HG03139 (cell line): Measurements from ENCODE around the gene ADCYAP1.

ENCODE experiments used
- ATAC-seq: cut with Tn5 transposase; IDR thresholded peaks from one replicate; pipeline ENCODE4 v1.9.1; 2021; ENCODE audit not compliant: unreplicated experiment

The ADCYAP1 gene

DNA sequence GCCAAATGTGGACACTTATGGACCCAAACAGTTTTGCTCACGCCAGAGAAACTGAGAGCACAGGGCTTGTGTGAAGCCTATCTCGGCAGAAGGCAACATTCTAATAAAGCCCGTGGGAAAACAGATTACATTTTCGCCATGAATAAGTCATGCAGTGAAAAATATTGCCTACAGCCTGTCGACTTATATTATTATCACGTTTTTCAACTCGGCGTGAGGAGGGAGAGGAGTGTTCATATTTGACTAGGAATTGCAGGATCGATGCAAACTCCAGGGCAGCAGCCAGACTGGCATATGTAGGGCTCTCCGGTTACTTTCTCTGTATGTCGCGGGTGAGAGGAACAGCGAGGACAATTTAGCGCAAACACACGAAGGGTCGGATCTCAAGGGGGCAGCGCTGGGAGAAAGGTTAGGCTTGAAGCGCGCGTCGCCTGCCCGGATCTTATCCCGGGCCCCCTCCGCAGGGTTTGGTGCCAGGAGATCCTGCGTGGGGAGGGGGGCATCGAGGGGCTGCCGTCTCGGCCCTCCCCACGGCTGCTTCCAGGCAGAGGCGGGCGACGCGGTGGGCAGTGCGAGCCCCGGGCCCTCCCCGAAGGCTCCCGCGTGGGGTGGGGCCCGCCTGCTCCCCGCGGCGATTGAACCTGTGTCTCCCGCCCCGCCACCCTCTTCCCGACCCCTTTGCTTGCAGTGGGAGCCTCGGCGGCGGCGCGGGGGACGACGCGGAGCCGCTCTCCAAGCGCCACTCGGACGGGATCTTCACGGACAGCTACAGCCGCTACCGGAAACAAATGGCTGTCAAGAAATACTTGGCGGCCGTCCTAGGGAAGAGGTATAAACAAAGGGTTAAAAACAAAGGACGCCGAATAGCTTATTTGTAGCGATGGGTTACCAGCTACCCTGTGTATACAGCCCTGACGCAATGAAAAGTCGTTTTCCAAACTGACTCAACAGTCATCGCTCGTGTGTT is 4.4 kb downstream of the ADCYAP1 start:
- no peak for ATAC-seq

- no peak for ATAC-seq
These were observed 5.6 kb downstream of the ADCYAP1 start for GRCh38 chr18:910247-910646.

GRCh38 chr18:911025-911424 is 6.4 kb downstream of the ADCYAP1 start:
- no peak for ATAC-seq

DNA sequence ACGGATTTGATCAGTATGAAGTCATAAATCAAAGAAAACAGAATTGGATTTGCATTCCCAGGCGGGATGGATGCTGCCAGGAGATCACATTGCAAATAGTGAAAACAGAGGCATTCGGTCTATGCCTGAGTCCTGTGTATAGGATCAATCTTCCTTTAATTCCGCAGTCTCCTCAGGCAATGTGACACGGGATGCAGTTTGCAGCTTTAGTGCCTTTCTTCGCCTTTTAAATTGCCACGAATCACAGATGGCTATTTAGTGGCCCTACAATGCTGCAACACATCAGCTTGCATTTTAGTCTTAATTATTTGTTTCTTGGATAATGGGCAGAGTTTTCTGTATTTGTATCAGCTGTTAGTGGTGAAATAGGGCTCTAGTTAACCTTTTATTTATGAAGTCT is 6.8 kb downstream of the ADCYAP1 start:
- ATAC-seq: no peak

DNA sequence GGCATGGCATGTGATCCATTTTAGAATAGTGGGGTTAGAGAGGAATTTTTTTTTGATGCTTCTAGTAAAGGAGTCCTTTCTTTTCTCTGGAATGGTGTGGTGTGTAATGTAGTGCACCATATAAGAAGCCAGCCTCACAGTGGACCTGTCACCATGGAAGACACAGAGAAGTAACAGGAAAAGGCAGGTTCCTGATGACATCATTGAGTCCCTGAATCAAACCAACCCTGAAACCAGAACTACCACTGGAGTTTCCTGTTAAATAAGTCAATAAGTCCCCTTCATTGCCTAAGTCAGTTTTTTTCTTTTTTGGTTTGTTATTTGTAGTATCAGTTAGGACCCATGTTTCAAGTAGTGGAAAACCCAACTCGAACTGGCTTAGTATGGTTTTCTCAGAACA is 11.9 kb downstream of the ADCYAP1 start:
- no peak for ATAC-seq

- ATAC-seq: no peak
These were observed 14.4 kb downstream of the ADCYAP1 start for GRCh38 chr18:919078-919477.

DNA sequence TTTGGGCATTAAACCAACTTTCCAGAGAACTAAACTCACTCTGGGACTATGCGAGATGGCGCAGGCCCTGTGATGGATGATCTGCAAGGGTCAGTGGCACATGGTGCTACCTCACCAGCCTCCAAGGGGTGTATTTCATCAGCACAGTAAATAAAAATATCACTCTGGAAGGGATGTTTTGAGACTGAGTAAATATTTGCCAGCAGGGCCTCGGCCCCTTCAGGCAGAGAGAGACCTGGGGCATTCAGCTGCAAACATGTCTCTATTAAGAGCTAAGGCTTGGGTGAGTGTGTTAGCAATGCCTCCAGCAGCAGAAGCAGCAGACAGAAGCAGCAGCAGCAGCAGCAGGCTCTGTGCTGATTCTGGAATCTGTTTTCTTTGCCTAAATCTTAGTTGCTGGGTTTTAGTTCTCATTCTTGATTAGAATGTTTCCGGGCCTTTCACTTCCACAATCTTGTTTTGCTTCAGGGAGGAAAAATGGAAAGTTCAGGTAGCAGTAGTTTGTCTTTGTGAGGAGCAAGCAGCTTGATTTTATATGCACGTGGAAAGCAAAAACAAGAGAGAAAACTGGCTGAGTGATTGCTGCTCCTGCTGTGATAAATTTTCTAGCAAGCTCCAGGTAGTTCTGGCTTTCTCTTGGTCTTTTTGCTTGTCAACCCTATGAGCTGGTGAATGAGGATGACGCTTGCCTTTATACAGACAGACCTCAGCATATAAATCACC is 18.6 kb downstream of the ADCYAP1 start:
- ATAC-seq: no peak

DNA sequence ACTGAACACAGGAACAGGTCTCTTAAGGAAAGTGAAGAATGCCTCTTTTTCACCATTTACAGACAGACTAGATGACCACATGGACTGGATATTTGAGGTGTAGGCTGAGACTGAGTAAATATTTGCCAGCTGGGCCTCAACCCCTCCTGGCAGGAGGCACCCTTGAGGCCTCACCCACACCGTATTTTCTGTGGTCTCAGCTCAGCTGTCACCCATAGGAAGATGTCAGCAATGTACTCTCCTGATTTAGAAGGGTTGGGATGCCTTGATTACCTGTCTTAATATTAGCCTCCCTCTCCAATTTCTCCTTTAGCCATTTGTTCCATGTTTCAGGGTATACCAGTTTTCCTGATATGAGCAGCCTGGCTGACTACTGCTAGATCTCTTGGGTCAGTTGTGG is 20.3 kb downstream of the ADCYAP1 start:
- no peak for ATAC-seq

GRCh38 chr18:926946-927345 is 22.3 kb downstream of the ADCYAP1 start:
- no peak for ATAC-seq

DNA sequence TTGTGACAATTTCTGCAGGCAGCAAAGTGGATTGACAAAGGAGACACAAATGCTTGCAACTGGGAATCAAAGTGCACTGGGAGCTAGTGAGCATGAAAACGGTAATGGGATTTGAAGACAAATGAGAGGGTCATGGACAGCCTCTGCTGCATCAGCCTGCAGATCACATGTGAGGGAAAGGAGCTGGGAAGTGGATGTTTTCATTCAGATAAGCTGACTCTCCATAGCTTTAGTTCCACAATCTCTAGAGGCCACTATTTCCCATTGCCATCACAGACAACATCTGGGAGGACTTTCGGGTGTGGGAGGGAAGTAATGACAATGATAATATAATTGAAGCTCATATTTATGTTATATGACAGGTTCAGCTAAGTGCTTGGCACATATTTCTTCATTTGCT is 28.4 kb downstream of the ADCYAP1 start:
- no peak for ATAC-seq

- no peak for ATAC-seq
These were observed 30.0 kb downstream of the ADCYAP1 start for GRCh38 chr18:934518-935133.

DNA sequence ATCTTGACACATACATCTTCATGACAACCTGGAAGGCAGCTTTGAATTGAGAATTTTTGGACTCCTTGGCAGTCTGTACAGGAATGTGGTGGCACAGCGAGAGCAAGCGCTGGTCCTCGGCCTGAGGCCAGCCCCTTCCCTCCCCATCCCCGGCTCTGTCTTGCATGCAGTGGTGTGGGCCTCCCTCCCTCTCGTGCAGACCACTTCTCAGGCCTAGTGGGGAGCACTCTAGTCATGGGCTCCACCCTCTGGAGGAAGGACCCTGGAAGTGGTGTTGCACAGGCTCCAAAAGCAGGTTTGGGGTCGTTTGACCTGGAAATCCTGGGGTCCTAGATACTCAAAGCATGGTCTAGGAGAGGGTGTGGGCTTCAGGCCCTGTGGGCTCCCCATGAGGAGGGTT is 32.3 kb downstream of the ADCYAP1 start:
- no peak for ATAC-seq

DNA sequence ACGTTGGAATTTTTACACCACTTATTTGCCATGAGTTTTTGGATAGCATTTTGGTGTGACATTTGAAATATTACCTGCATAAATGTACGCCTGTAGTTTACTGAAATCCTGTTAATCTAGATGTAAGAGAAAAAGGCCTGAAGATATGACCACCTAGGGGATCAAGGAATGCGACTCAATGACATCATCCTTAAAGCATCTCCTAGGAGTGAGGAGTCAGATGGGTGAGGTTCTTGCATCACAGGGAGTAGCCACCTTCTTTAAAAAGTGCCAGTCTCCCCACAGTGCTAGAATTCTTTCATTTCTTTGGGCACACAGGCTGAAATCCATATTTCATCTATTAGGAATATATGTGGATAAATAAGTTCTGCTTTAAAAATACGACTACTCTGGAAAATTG is 34.5 kb downstream of the ADCYAP1 start:
- no peak for ATAC-seq

DNA sequence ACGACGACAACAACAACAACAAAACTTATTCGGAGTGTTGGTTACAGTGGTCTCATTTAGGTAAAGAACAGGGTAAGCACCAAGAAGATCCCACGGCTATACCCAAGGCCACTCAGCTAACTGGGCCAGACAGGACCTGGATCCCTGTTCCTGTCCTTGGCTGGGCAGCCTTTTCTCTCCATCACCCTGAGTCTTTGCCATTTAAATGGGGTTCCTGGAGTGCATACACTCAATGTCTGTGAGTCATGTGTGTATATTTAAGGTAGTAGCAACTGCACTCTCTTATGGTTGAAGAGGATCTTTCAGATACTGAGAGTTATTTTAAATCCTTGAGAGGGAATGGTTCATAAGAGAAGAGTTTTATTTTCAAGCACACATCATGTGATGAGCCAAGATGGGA is 35.3 kb downstream of the ADCYAP1 start:
- no peak for ATAC-seq

GRCh38 chr18:941331-941730 is 36.7 kb downstream of the ADCYAP1 start:
- ATAC-seq: no peak

- no peak for ATAC-seq
These were observed 39.8 kb downstream of the ADCYAP1 start for GRCh38 chr18:944440-944839.

DNA sequence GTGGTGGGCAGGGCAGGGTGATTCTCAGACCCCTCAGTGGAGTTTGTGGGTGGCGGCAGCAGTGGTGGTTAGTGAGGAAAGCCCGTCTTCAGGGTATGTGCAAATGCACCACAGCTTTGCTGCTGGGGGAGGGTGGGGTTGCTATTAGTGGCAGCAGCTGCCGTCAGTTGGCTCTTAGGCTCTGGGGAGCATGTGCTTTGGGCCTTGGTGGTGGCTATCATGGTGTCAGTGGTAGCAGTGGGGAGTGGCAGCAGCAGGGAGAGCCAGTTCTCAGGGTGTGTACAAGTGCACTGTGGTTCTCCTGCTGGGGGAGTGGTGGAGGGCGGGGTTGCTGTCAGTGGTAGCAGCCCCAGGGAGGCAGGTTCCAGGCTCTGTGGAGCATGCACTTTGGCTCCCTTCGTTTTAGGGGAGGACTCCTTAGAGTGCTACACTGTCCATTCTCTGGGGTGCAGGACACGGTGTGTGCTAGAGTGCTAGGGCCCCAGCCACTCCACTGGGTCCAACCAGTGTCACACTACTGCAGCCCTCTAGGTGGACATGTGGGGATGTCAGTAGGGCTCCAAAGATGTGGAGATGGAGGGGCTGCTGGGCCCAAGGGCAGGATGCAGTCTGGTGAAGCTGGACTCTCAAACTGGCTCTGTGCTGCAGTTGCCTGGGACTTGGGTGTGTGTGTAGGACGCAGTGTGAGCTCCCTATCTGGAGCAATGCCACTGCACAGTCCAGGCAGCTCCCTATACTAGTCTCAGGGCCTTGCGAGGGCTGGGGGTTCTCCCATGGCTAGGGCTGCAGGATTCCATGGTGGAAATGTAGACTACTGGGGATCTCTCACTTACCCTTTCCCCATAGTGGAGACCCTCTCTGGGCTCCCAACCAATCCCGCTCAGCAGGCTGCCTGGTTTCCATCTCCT is 45.3 kb downstream of the ADCYAP1 start:
- ATAC-seq: no peak

GRCh38 chr18:950882-951495 is 46.3 kb downstream of the ADCYAP1 start:
- no peak for ATAC-seq

DNA sequence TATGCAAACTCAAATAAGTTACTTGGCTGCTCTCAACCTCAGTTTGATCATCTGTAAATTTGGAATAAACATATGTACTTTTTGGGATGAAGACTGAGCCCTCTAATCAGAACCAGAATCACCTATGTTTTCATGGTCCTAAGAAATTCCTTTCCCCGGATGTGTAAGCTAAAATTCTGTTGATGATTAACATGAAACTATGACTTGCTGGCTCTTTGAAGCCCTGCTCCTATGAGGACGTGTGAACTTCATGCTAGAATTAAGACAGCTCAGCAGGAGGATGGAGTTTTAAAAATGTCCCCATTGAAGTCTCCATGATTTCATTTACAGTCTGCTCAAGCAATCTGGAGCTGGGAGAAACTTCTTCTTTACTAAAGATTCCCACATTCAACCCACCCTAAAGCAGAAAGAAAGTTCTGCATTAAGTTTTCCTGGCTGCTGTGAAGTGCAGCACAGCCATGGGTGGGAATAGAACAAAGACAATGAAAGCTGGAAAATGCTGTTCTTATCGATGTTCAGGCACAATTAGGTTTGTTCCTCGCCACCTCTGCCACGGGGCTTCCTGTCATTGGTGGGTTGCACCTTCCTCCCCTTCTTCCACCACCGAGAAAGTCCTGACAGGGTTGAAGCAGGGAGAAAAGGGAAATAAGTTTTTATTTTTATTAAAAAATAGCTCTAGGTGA is 50.9 kb downstream of the ADCYAP1 start:
- ATAC-seq: no peak

DNA sequence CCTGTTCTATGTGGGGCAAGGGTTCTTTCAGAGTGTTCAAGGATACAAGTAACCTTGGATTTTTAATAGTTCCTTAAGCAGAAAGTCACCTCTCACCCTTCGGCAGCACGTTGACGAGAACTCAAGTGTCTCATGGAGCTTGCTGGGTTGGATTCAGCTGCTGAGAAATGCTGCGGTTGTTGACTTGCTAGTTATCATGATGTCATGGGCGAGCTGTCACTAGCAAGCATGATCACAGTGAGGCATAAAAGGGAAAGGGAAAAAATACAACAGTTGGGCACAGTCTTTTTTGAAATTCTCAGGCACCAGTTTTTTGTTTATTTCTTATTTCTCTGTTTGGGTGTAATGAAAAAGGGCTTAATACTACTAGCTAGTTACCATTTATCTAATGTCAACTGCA is 53.2 kb downstream of the ADCYAP1 start:
- ATAC-seq: no peak
